Retinal pigment epithelial cell (primary cell): ENCODE data around the gene POLR1A.

Source experiments
- DNase-seq: peaks from one replicate; pipeline ENCODE4 v3.0.0-alpha.2; 2010; ENCODE audit warnings: low read depth
- H3K4me3 ChIP-seq: 2 replicates; pipeline ENCODE4 v1.5.1; 2011; ENCODE audit warnings: mild to moderate bottlenecking, low read length, control low read depth, moderate library complexity
- TF ChIP-seq, protein P1 (sequence below): conservative IDR thresholded peaks from 2 replicates; pipeline ENCODE4 v1.5.1; 2011; ENCODE audit warnings: low read depth, low read length, control low read depth, inconsistent platforms

The POLR1A gene

GRCh38 chr2:86064006-86064405 is 41.7 kb downstream of the POLR1A start:
- H3K4me3 ChIP-seq, result no peak overlapping the region
- DNase-seq, result peak; percentile 35
- TF ChIP-seq, protein P1, sequence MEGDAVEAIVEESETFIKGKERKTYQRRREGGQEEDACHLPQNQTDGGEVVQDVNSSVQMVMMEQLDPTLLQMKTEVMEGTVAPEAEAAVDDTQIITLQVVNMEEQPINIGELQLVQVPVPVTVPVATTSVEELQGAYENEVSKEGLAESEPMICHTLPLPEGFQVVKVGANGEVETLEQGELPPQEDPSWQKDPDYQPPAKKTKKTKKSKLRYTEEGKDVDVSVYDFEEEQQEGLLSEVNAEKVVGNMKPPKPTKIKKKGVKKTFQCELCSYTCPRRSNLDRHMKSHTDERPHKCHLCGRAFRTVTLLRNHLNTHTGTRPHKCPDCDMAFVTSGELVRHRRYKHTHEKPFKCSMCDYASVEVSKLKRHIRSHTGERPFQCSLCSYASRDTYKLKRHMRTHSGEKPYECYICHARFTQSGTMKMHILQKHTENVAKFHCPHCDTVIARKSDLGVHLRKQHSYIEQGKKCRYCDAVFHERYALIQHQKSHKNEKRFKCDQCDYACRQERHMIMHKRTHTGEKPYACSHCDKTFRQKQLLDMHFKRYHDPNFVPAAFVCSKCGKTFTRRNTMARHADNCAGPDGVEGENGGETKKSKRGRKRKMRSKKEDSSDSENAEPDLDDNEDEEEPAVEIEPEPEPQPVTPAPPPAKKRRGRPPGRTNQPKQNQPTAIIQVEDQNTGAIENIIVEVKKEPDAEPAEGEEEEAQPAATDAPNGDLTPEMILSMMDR, result no peak

- TF ChIP-seq, protein P1, result no peak
- no peak overlapping the region for H3K4me3 ChIP-seq
- DNase-seq, result peak; percentile 64
These were observed 43.6 kb downstream of the POLR1A start for GRCh38 chr2:86062043-86062442.

- DNase-seq, result no peak
- TF ChIP-seq, protein P1, result no peak
- no peak overlapping the region for H3K4me3 ChIP-seq
These were observed 48.9 kb downstream of the POLR1A start for GRCh38 chr2:86056590-86057331.

DNA sequence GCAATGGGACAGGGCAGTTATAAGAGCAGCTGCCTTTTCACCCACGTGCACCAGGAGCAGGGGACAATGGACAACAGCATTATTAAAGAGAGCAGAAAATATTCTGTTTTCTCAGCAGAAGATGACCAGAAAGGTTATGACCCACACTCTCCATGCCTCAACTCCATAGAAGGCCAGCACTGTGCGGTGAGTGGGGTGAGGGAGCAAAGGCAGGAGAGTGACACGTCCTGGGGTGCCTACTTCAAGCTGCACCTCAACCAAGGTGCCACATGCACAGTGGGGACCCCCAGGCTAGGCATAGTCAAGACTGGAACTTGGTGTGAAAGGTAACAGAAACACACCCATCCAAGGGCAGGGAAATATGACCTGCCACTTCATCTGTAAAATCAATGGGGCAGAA is 50.4 kb downstream of the POLR1A start:
- H3K4me3 ChIP-seq, result no peak overlapping the region
- no peak for DNase-seq
- TF ChIP-seq, protein P1, result no peak

DNA sequence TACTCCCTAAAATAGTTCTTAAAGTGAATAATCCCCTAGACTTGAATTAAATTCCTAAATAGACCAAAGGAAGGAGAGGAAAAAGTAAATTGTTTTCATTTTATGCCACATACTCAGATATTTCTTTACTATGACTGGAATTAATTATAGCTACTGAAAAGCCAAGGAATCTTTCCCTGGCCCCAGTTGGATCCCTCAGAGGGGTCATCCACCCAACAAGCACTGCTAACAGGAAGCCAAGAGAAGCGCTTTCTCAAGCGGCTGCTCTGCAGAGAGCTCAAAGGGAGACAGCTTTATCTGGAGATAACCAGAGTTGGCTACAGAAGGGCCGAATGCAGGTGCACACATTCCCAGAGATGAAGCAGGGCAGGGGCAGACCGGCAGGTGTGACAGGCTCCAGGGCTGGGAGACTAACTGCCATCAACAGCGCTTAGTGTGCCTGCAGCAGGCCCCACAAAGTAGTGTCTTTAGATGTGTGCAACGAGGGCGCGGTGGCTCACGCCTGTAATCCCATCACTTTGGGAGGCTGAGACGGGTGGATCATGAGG is 51.1 kb downstream of the POLR1A start:
- no peak for DNase-seq
- TF ChIP-seq, protein P1, result no peak
- no peak overlapping the region for H3K4me3 ChIP-seq

DNA sequence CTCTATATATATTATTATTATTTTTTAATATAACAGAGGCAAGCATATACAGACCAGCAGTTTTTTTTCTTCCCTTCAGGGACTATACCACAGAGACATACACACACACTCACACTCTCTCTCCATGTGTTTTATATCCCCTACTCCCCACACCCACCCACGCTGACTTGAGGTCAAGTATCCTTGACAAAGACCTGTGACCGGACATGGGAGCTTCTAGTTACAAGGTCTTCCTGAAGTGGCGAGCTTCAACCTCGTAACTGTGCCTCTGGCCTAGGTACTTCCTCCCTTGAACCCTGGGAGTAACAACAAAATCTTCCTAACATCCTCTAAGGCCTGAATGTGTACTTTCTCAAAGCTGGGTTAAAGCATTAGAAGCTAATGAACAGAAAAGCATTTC is 52.5 kb downstream of the POLR1A start:
- no peak overlapping the region for H3K4me3 ChIP-seq
- no peak for DNase-seq
- TF ChIP-seq, protein P1, result no peak

DNA sequence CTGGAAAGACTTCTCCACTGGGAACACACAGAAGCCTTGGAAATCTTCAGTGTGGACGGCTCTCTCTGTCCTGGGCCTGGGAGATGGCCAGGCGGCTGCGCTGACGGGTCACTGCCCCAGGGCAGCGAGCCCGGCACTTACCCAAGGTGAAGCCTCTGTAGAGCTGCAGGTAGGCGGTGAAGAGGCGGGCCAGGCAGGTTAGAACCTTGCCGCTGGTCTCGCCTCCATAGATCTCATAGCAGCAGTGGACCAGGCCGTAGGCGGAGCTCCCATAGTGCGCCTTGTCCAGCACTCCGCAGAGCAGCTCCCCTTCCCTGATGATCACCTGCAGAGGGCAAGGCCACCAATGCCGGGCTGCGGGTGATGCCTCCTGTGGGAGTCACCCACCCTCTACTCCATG is 53.0 kb downstream of the POLR1A start:
- no peak overlapping the region for H3K4me3 ChIP-seq
- DNase-seq, result no peak
- TF ChIP-seq, protein P1, result no peak
